Activated CD4-positive, CD25-positive, alpha-beta regulatory T cell treated with anti-CD3 and anti-CD28 coated beads, Interleukin-2, amount 50 U/mL, for 24 hours (primary cell): Measurements from ENCODE around the gene ZNF740.

ENCODE experiments used
- ATAC-seq, 2 donors: fragments of 150-1000 bp; cut with Tn5 transposase; one replicate each; pipeline ENCODE4 v1.10.0; 2021; ENCODE audit warnings: mild to moderate bottlenecking in 1 of 2, moderate library complexity in 1 of 2

The ZNF740 gene

DNA sequence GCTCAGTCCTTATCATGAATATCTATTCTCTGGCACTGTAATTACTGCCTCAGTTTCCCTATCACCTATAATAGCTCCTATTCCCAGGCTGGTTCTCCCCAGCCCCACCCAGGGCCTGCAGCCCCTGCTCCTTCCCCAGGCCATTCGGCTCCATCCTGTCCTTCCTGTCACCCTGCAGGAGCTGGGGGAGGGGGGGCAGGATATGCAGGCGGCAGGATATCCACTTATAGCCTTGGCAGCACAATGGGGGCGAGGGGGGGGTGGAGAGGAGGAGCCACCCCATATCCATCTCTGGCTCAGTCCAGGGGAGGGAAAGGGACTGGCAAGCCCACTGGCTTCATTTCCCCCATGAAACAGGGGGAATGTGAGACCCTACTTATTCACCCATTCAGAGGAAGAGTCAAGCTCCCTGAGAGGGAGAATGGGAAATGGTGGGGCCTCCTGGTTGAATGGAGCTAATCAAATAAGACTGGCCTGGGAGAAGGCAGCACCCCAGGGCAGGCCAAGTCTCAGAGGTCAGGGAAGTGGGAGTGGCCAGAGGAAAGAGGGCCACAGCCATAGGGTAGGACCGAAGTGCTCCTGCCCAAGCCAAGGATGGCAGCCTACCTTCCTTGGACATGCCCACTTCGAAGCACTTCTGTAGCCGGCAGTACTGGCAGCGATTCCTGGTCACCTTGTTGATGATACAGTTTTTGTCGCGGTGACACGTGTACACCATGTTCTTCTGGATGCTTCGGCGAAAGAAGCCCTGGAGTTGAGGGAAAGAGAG is 34.3 kb downstream of the ZNF740 start:
- no peak for ATAC-seq

DNA sequence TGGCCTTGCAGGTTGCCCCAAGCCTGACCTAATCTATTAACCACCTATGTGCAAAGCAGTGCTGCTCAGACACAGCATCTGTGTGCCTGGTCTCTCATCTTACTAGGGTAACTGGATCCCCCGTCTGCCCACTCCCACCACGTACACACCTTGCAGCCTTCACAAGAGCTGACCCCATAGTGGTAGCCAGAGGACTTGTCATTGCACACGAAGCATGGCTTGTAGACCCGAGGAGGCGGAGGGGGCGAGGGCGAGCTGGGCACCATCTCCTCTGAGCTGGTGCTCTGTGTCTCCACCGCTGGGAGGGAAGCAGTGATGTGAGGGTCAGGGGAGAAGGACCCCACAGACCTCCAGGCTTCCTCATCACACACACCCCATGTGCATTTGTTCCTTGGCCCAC is 35.0 kb downstream of the ZNF740 start:
- ATAC-seq, result no peak

DNA sequence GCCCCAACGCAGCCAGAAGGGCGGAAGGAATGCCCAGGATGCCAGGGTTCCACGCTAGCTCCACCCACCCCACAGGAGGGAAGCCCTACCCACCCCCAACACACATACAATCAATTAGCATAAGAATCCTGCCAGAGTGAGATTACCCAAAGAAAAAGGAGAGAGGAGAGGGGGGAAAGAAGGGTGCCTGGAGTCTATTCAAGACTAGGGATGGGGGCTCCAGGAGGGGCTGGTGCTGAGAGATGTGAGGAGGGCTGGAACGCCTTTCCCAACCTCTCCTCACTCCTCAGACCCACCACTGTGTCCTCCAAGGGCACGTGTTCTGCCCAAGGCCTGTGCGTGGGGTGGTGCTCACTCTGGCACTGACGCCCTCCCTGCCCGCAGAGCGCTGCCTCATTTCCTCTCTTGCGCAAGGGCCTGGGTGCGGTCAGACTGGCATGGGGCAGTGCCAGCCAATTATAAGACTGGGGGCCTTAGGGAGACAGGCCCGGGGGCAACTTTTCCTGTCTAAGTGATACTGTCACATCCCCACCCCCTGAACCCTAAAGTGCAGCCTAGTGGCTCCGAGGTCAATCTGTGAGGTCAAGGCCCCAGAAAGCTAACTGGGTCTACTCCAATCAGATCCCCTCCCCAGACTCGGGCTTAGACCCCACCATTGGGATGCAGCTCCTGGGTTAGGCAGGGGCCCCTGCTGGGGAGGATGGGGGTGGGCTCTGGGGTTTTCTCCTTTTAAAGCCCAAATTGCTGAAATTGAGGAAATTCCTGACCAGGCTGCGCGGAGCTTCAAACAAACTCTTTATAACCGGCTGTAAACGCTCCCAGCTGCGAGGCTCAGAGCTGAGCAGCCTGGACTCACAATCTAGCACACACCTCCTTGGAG is 36.8 kb downstream of the ZNF740 start:
- ATAC-seq, result no peak

DNA sequence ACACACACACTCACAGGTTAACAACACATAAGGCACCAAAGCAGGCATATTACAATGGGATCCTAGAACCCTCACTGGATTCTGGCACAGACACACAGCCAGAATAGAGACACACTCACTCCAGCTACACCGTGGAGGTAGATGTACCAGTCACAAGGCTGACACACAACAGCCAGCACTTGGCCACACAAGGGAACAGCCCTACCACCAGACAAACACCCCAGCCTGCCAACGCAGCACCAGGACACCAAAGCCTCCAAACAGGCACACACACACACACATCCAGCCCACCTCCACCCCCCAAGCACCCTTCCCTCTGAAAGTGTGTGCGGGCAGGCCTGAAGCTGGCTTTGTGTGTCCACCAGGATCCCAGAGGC is 37.4 kb downstream of the ZNF740 start:
- no peak for ATAC-seq

DNA sequence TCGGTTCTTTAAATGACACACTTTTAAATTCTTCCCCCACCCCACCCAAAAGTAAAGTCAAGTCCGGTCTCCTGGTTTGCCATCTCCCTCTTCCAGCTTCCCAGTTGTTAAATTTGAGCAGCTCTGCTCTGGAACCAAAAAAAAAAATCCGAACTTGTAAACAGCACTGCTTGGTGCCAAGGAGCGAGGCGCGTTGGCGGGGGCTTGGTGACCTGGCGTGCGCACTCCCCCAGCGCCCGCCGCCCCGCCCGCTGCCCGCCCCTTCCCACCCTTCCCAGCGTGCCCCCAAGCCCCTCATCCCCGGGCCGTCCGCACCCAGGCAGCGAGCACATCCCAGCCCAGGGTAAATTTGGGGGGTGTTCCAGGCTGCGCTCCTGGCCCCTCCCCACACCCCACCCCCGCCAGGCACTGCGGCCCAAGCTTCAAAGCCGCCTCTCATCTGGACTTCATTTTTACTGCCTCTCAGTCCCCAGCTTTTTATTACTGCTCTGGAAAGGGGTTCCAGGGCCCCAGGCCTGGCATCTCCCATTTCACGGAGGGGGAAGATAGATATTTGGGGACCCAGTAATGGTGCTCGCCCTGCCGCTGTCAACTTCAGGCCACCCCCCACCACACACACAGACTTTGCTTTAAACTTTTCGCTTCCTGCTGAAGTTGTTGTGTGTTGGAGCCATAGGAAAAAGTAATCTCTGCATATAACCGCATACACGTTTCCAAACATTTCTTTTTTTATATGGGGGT is 38.2 kb downstream of the ZNF740 start:
- ATAC-seq, result no peak

DNA sequence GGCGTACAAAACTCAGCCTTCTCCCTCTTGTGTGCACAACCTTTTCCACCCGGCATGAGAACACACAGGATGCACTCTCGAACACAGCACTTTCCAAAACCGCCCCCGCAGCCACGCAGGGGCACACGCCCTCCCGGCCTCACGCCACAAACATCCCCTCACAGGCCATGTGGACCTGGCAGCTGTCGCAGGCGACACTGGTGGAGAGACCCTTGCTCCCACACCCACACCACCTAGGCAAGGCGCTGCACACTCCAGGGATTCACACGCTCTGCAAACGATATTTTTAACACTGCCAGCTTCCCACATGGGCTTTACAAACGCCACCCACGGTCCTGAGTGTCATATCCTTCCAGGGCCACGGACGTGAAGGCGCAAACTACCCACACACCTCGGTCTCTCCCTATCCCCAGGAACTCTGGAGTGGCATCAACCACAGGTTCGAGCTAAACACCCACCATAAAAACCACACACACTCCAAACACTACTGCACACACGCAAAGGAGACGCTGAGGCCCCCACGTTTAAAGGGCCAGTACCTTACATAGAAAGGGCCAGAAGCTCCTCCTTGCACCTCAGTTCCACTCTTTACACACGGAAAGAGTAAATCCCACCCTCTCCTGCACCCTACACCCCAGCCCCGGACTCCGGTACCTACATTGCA is 38.9 kb downstream of the ZNF740 start:
- peak; percentile 37 to 49 for ATAC-seq

DNA sequence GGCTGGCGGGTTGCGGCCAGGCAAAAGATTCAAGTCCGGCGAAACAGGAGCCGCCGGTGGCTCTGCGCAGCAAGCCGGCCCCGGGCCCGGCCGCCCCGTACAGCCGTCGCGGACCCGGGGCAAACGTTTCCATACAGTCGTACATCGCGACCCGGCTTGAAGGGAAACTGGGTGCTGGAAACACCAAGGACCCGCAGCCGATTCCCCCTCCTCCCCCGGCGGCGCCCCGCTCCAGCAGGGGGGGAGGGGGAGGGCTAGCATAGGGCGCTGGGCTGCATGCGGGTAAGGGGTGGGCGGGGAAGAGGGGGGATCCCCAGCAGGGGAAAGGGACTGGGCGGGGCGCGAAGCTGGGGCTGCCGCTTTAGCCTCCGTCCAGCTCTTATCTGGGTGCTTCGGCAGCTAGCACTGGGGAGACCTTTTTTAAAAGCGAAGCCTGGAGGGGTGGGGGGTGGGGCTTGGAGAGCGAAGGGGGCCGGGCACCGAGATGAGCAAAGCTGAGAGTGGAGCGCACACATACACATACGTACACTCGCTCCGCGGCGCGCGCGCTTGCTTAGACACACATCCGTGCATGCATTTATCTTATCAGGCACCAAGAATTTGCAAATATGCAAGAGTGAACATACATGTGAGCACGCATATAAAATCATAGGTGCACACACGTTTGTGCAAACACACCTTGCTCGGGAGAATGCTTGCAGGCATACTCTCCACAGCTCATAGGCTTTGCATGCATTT is 39.6 kb downstream of the ZNF740 start:
- ATAC-seq, result peak; percentile 59 to 65

DNA sequence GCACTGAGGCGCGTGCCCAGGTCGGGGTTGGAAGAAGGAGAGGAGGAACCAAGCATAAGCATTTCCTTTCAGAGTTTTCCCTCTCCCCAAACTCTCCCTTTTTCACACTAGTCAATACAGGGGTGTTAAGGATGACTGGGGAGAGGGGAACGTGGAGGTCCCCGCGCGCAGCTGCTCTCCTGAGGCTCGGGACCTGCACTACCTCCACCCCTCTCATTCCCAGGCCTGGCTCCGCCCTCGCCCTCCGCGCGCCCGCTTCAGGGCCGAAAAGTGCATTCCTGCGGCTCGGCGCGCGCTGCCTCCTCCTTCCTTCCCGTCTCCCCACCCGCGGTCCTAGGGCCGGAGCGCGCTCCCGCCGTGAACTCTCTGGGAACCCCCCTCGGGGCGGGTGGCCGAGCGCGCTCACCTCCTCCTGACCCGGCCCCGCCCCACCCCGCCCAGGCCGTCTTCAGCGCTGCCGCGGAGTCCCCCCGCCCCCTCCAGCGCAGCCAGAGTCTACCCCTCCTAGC is 40.2 kb downstream of the ZNF740 start:
- ATAC-seq, result peak; percentile 65 to 69

DNA sequence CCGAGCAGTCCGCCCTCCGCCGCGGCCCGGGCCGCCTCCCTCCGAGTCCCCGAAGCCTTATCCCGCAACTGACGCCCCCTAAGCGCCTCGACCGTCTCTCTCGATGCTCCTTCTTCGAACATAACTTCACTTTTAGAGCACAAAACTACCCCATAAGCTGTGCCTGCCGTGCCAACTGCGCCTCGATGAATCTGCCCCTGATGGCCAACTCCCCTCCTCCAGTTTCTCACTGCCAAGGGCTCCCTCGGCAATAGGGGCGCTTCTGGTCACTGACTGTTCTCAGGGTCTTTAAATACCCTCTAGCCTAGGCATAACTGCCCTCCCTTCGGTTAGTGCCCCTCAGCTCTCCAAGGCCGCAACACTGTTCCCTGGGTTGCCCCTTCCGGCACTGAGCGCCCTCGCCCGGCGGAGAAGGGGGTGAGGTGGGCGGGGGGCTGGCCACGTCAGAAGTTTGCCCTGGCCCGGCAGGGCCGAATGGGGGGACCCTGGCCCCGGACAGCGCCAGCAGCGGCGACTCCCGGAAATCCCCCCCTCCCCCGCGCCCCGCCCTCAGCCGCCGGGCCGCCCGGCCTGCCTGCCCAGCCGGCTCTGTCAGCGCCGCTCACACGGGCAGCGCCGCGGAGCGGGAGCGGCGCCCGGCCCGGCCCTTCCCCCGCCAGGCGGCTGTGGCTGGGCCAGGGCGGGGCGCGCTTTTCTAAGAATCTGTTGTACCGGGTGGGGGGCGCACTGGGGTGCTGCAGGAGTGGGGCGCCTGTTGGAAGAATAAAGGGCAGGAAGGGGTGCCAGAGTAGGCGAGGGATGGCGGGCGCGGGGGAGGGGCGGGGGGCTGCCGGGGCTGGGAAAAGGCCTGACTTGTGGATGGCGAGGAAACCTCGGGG is 40.9 kb downstream of the ZNF740 start:
- peak; percentile 6 to 11 for ATAC-seq

DNA sequence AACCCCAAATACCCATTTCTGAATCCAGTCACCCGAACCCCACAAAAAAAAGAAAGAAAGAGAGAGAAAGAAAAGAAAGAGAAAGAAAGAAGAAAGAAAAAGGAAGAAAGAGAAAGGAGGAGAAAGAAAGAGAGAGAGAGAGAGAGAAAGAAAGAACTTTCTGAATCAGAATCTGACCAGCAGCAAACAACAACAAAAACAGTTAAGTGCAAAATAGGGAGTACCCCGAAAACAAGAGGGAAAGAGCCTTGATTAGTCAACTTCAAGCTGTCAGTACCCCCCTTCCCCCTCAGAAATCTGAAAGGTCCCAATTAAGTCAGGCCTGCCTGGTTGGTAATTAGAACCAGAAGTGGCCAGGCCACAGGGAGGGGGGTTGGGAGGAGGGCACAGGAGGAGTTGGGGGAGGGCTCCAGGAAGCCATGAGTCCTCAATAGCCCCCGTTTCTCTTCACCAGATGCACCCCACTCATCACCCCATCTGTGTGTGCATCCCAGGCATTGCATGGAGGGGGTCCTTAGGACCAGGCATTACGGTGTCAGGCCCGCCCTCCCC is 41.7 kb downstream of the ZNF740 start:
- ATAC-seq, result no peak

DNA sequence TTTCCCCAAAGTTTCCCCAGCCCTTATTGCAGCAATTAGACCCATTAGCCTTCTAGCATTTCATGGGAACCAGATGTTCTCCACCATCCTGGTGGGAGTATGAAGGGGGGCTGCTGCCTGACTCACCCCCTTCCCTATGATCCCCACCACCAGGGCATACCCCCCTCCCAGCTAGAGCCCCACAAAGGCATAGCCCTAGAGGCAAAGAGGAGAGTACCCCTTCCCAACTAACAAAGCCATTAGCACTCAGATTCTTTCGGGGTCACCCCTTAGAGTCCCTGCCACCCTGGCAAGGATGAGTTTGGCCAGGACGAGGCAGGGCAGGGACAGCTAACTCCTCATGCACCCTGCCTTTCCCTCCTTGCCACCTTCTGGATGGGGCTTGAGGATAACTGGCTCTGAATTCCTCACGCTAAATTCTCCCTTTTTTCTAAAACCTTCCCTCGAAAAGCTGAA is 42.3 kb downstream of the ZNF740 start:
- no peak for ATAC-seq

DNA sequence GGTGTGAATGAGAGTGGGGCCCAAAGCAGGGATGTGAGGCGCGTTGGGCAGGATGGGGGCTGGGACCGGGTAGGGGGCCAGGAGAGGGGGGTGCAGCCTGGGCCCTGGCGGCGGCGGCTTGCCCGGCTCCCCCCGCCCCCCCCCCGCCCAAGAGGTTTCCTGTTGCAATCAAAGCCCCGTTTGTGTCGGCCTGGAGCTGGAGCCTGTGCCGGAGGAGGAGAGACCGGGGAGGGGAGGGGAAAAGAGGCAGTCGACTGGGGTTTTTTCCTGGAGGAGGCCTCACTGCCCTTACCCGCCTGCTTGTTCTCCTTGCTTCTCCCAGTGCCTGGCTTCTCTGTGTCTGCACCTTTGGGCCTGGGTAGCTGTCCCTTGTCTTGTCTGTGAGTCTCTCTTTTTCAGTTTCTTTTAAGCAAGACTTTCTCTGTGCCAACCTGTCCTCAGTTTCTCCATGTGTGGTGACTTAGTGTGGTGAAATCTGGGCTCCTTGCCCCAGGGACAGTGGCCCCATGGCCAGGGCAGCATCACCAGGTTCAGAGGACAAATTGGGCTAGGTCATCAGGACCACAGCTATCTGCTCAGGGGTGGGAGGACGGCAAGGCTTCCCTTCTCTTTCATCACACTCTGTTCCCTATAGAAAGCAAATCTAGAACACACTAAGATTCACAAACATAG is 43.0 kb downstream of the ZNF740 start:
- no peak for ATAC-seq

DNA sequence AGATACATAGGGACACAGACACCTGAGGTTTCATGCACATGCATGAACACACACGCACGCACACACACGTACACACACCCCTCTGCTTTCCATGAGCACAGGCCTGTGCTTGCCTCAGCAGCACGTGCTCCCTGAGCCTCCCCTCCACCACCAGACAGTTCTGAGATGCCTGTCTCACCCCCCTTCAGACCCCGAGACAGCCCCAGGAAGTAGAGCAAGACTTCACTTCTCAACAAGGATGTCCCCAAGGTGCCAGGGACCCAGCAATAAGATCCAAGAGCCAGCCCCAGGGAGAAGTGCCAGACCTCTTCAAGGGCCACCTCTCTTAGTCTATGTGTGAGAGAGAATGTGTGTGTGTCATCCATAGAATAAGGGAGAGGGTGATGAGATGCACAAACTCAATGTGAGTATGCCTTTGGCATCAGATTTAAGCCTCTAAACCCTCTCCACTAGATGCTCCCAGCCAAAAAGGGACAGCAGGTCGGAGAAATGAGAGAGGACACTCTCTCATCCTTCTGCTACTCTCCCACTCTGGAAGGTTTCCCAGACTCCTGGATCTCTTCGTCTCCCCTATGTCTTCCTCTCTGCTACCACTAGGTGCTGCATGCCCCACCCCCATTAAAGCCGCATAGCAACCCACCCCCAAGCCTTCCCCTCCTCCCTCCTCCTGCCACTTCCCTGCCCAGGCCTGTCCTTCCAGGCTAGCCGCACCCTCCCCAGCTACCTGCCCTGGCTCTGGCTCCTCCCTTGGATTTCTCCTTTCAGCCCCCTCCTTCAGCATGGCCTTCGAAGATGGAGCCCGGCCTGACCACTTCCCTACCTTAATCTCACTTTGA is 43.8 kb downstream of the ZNF740 start:
- no peak for ATAC-seq

DNA sequence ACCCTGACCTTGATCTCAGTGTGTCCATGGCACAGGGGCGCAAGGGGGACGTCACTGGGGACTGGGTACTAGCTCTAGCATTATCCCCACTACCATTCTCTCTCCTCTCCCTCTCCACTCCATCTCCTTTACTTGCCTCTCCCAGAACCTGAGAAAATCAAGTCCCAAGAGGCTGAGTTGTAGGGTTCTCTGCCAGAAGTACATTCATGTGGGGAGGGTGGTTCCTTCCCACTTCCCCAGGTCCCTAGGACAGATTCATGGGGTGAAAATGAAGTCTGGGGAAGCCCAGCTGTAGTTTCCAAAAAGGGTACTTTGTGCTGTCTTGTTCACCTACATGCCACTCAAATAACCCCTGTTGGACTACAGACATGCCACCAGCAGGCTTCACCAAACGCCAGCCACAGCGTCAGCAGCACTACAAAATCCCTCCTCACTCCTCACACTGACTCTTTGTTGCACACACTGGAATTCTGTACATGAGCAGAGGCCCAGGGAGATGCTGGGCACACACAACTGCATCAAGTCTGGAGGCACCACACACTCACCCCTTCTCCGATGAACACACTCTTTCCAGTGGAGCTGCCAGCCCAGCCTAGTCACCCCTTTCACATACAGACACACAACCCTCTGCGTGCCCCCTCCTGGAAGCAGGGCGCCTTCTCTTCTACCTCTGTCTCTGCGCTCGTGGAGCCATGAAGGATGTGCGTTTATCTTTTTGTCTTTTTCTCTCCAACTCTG is 44.5 kb downstream of the ZNF740 start:
- no peak for ATAC-seq

DNA sequence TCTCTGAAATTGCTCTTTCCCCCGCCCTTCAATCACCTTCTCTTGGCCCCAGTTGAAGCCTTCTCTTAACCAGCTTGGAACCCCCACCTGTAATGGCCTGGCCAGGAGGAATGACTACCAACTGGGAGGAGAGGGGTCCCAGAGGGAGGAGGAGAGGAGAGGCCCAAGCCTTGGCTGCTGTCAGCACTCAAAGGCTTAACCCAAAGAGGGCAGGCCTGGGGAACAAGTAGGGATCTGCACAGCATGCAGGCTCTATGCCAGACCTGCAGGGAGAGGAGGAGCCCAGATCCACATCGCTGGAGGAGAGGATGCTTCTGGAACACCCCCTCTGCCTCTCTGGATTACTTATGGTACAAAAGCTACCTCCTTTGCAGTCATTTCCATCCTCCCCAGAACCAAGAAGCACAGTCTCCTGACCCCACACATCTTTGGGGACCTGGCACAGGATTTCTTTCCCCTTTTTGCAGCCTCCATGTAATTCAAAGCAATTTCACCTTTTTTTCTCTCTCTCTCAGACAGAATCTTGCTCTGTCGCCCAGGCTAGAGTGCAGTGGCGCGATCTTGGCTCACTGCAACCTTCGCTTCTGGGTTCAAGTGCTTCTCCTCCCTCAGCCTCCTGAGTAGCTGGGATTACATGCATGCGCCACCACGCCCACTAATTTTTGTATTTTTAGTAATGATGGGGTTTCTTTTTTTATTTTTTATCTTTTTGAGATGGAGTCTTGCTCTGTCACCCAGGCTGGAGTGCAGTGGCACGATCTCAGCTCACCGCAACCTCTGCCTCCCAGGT is 45.3 kb downstream of the ZNF740 start:
- no peak for ATAC-seq

DNA sequence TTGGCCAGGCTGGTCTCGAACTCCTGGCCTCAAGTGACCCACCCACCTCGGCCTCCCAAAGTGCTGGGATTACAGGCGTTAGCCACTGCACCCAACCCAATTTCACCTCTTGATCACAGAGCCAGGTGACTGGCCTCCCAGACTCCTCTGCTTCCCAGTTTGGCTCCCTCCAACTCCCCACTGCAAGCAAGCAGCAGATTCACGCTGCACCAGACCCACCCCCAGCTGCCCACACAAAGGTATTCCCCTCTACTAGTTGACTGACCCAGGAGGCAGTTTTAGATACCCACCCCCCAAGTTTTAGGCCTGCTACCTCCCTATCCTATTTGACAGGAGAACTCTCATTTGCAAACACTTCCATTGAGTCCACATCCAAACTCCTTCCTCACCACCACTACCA is 46.3 kb downstream of the ZNF740 start:
- ATAC-seq, result no peak

DNA sequence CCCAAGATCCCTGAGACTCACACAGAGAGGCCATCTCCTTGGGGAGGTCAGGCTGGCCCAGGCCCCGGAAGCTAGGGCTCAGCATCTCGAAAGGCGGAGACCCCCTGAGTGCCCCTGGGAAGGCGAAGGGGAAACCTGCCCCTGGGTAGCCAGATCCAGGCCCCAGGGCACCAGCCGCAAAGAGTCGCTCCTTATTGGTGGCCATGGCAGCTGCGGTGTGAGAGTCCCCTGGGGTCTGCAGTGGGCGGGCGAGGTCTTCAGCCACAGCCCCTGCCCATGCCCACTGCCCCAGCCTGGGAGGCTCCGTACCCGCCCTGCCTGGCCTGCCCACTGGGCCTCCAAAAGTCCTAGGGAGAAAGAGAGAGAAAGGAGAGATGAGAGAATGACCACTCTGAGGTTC is 46.8 kb downstream of the ZNF740 start:
- ATAC-seq, result no peak
